ENCODE results near the gene METAP1D. TPM values are rescaled to one million over a fixed set of nuclear protein-coding genes. Genes with fewer than 3 reads are reported as not detected.
A peak's percentile ranks its signal among the peaks of the same experiment; 100 is the strongest.

The METAP1D gene
- total and polyA plus RNA-seq, 2 of the 4 experiments (the other 2 are of a cell fraction) = 3.4 to 5.5 TPM

DNA sequence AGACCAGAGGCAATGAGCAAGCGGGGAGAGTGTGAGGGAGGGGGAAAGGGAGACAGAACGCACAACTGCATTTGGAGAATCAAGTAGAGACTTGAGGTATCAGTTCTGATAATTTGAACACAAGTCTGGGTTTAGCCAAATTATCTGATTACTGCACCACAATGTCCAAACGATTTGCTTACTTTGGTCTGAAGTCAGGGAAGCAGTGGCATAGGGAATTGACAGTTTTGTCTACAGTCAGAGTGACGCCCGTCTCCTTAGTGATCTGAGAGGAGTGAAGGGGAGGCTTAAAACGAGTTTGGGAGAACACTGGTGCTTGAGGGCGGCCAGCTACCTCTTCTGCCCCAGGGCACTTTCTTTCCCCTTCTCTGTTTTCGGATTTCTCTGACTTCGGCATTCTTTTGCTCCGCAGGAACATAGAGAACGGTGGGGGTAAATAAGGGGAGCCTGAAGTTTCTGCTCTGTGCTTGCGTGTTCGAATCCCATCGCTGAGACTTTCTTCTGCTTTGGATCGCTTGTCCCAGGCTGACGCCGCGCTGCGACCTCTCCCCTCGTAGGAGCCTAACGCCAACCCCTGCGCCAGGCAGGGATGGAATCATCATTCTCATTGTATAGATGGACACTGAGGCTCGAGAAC is 105.8 kb downstream of the METAP1D start (continued):
- TF ChIP-seq BHLHE40 (IDR thresholded peaks at IDR 0.05; ENCODE audit: low read depth, low read length) (no peak), POLR2A (IDR thresholded peaks at IDR 0.05; ENCODE audit: low read depth, low read length) (no peak), RFX5 (IDR thresholded peaks at IDR 0.05; ENCODE audit: low read depth, low read length) (no peak)

DNA sequence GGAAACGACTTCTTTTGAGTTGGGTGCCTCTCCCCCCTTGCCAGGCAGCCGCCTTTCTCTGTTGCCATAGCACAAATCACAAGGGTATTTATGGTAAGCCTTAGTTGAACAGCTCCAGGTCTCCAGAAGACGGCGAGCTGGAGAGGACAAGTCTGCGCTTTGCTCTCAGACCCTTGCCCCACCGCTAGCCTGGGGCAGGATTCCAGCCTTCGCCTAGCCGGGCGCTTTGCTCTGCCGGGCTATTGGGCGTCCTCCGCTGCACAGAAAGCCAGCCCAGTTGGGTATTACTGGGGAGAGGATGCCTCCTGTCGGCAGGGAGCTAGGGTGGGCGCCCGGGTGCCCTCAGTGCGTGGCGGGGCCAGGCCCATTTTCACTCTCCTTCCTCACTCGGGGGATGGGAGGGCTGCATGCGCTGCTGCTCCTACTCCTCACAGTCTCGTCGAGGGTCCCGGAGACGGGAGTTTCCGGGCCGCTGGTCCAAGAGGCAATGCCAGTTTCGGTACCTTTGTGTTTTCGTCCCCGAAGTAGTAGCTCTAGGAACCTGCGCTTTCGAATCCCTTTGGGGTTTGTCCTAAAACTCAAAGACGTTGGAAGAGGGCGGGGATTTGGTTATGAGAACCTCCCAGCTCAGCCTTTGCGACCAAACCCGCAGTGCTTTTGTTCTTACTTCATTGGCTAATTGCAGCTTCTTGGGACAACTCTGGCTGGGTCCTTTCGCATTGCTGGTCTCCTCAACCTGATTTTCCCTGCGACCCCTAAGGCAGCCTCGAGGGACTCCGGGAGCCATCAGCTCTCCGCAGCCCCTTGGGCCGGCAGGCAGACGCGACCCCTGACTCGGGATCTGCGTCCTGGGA is 106.6 kb downstream of the METAP1D start:
- peak overlapping the region; percentile 61 for H3K4me3 ChIP-seq (ENCODE audit: insufficient read depth, low read depth, low read length)
- CTCF ChIA-PET = interaction anchor here (0.6 to 2.2 kb wide), 10 partner anchors 10 to 403 kb away, joined by 3 to 9 read pairs (median 4); no protein-coding TSS in a partner anchor
- H3K9me3 ChIP-seq (ENCODE audit: control insufficient read depth, insufficient read depth, low read length) = no peaks in the 10 kb centered on the region
- H2BK20ac ChIP-seq (ENCODE audit: low read depth, low read length) = 0 out of 2 replicates have a peak overlapping the region, but pooled peaks have one; percentile 11
- peak overlapping the region; percentile 87 for H3K4me2 ChIP-seq (ENCODE audit: low read depth, low read length)
- H4K5ac ChIP-seq (ENCODE audit: low read depth, low read length) = peak overlapping the region; percentile 57
- intact Hi-C loops (cut with micrococcal nuclease) = loop anchor here (1.0 kb wide), 1 partner anchor 532 kb away; no protein-coding TSS in a partner anchor
- H2AFZ ChIP-seq (replicated peaks; ENCODE audit: low read length, poor library complexity) = peak overlapping the region; percentile 96
- H3K79me1 ChIP-seq (ENCODE audit: low read depth in 1 of 2, low read length in 2 of 2) = no peaks in the 10 kb centered on the region
- peak overlapping the region; percentile 43 for H3K14ac ChIP-seq (replicated peaks; ENCODE audit: low read depth, low read length)
- no peak overlapping the region for H2BK5ac ChIP-seq (ENCODE audit: low read depth, low read length, poor library complexity, severe bottlenecking)
- H4K20me1 ChIP-seq (ENCODE audit: insufficient read depth, low read length) = no peaks in the 10 kb centered on the region
- H2BK120ac ChIP-seq (ENCODE audit: low read depth, low read length) = peak overlapping the region; percentile 18; the same call in 1 of the 2 replicates
- H3K36me3 ChIP-seq (ENCODE audit: control insufficient read depth, insufficient read depth, low read length) = no peaks in the 10 kb centered on the region
- H2AK5ac ChIP-seq (ENCODE audit: low read depth, low read length) = no peak overlapping the region; the same call in 1 of the 2 replicates
- H3K9ac ChIP-seq (ENCODE audit: low read depth, low read length) = peak overlapping the region; percentile 42
- dilution Hi-C loops (cut with HindIII; ENCODE audit: low sequenced_read_pairs, unreplicated experiment) = no loop called here
- POLR2A ChIA-PET (ENCODE audit: unreplicated experiment) = no interaction called here
- no peak overlapping the region for H3K56ac ChIP-seq (ENCODE audit: extremely low read depth, insufficient read depth, low read length)
- no peaks in the 10 kb centered on the region for H3K9me1 ChIP-seq (ENCODE audit: insufficient read depth, low read length)
- TF ChIP-seq SMC3 (IDR thresholded peaks at IDR 0.05; ENCODE audit: low read depth, low read length) (peak; percentile 62), RAD21 (IDR thresholded peaks at IDR 0.05; ENCODE audit: low read length) (peak; percentile 67)
- TF ChIP-seq, protein P1, sequence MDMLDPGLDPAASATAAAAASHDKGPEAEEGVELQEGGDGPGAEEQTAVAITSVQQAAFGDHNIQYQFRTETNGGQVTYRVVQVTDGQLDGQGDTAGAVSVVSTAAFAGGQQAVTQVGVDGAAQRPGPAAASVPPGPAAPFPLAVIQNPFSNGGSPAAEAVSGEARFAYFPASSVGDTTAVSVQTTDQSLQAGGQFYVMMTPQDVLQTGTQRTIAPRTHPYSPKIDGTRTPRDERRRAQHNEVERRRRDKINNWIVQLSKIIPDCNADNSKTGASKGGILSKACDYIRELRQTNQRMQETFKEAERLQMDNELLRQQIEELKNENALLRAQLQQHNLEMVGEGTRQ (IDR thresholded peaks at IDR 0.05; ENCODE audit: low read depth, low read length) = no peak
- TF ChIP-seq, protein P2, sequence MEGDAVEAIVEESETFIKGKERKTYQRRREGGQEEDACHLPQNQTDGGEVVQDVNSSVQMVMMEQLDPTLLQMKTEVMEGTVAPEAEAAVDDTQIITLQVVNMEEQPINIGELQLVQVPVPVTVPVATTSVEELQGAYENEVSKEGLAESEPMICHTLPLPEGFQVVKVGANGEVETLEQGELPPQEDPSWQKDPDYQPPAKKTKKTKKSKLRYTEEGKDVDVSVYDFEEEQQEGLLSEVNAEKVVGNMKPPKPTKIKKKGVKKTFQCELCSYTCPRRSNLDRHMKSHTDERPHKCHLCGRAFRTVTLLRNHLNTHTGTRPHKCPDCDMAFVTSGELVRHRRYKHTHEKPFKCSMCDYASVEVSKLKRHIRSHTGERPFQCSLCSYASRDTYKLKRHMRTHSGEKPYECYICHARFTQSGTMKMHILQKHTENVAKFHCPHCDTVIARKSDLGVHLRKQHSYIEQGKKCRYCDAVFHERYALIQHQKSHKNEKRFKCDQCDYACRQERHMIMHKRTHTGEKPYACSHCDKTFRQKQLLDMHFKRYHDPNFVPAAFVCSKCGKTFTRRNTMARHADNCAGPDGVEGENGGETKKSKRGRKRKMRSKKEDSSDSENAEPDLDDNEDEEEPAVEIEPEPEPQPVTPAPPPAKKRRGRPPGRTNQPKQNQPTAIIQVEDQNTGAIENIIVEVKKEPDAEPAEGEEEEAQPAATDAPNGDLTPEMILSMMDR (conservative IDR thresholded peaks at IDR 0.05; ENCODE audit: low read depth, low read length) = peak; percentile 66
- H4K91ac ChIP-seq (ENCODE audit: insufficient read depth, low read depth, low read length) = 0 out of 2 replicates have a peak overlapping the region, but pooled peaks have one; percentile 10
- no peaks in the 10 kb centered on the region; the same call in 1 of the 2 replicates for H3K27me3 ChIP-seq (ENCODE audit: control insufficient read depth, insufficient read depth, low read length)
- peak overlapping the region; percentile 54 for H3K4ac ChIP-seq (ENCODE audit: low read depth, low read length)
- H3K23ac ChIP-seq (ENCODE audit: low read depth, low read length) = peak overlapping the region; percentile 42
- DNase-seq (peak; percentile 43), ATAC-seq (ENCODE audit: low read depth) (peak; percentile 50)
- in situ Hi-C loops (cut with MboI; ENCODE audit: low sequenced_read_pairs) = loop anchor here (5.0 kb wide), 2 partner anchors 299 to 404 kb away; no protein-coding TSS in a partner anchor
- no peak overlapping the region for H3K18ac ChIP-seq (ENCODE audit: low read depth, low read length)
- peak overlapping the region; percentile 58 for H2AK9ac ChIP-seq (replicated peaks; ENCODE audit: low read depth, low read length, poor library complexity)
- H3K27ac ChIP-seq (ENCODE audit: insufficient read depth, low read length) = no peak overlapping the region
- no peak overlapping the region for H2BK15ac ChIP-seq (ENCODE audit: low read depth, low read length)
- H4K8ac ChIP-seq (ENCODE audit: low read depth in 2 of 2, low read length in 2 of 2) = peak overlapping the region; percentile 3 to 56; a peak in 3 of 4 replicates
- no TSS peak for BruUV-seq (replicated peaks)
- WGBS, 2 experiments (ENCODE audit: extremely low coverage in 2 of 2, insufficient read length in 1 of 2) = 7% methylated on average over 14 of the region's 44 CpGs; no CpG with 5 or more reads in 1 of the 2 experiments
- H3K4me1 ChIP-seq (ENCODE audit: control insufficient read depth, insufficient read depth, low read length) = 0 out of 2 replicates have a peak, but pooled peaks cover 2% of the 10 kb centered on the region
